ENCODE measurements around the gene MAST3. TPM values are rescaled to one million over a fixed set of nuclear protein-coding genes. Genes with fewer than 3 reads are reported as not detected.
A peak's percentile ranks its signal among the peaks of the same experiment; 100 is the strongest.
"Not testable (repeated sequence)": the region's sequence is repeated elsewhere in the genome, so short reads cannot be mapped to it uniquely, and the experiment has no call there.

Gene MAST3
- total RNA-seq, 1 experiment from 2014 or later: 14.2 TPM

DNA sequence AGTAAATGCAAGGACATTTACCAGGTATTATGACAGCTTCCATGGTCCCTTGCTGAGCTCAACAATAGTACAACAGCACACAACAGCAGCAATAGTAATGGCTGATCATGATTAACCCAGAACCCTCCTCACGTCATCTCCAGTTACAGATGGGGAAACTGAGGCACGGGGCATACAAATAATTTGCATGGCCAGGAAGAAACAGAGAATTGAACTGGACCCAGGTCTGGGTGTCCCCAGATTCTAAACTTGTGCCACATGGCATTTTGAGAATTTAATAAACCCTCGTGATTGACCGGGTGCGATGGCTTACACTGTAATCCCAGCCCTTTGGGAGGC is 7.2 kb downstream of the MAST3 start:
- no peaks in the 10 kb centered on the region for H3K27me3 ChIP-seq (ENCODE audit: insufficient read depth, low read length)
- TF ChIP-seq, protein P1, sequence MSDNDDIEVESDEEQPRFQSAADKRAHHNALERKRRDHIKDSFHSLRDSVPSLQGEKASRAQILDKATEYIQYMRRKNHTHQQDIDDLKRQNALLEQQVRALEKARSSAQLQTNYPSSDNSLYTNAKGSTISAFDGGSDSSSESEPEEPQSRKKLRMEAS (IDR thresholded peaks at IDR 0.05): no peak
- TF ChIP-seq POLR2AphosphoS5 (IDR thresholded peaks at IDR 0.05; ENCODE audit: low read depth, low read length): no peak
- TF ChIP-seq, protein P2, sequence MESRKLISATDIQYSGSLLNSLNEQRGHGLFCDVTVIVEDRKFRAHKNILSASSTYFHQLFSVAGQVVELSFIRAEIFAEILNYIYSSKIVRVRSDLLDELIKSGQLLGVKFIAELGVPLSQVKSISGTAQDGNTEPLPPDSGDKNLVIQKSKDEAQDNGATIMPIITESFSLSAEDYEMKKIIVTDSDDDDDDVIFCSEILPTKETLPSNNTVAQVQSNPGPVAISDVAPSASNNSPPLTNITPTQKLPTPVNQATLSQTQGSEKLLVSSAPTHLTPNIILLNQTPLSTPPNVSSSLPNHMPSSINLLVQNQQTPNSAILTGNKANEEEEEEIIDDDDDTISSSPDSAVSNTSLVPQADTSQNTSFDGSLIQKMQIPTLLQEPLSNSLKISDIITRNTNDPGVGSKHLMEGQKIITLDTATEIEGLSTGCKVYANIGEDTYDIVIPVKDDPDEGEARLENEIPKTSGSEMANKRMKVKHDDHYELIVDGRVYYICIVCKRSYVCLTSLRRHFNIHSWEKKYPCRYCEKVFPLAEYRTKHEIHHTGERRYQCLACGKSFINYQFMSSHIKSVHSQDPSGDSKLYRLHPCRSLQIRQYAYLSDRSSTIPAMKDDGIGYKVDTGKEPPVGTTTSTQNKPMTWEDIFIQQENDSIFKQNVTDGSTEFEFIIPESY (IDR thresholded peaks at IDR 0.05; ENCODE audit: extremely low read depth, insufficient replicate concordance, low read length): no peak
- no peak for TF ChIP-seq EZH2 (IDR thresholded peaks at IDR 0.05)
- TF ChIP-seq EZH2phosphoT487 (IDR thresholded peaks at IDR 0.05; ENCODE audit: borderline replicate concordance): no peak
- no peak for TF ChIP-seq RAD21 (IDR thresholded peaks at IDR 0.05; ENCODE audit: low read depth)
- TF ChIP-seq, protein P3, sequence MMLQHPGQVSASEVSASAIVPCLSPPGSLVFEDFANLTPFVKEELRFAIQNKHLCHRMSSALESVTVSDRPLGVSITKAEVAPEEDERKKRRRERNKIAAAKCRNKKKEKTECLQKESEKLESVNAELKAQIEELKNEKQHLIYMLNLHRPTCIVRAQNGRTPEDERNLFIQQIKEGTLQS (IDR thresholded peaks at IDR 0.05): no peak
- TF ChIP-seq SP1 (IDR thresholded peaks at IDR 0.05; ENCODE audit: low read depth): no peak
- no peak for TF ChIP-seq CBX3 (IDR thresholded peaks at IDR 0.05; ENCODE audit: low read depth)
- no peak for TF ChIP-seq SIN3A (IDR thresholded peaks at IDR 0.05; ENCODE audit: low read depth)
- TF ChIP-seq SRF (IDR thresholded peaks at IDR 0.05; ENCODE audit: low read depth): no peak
- TF ChIP-seq CEBPB (IDR thresholded peaks at IDR 0.05; ENCODE audit: low read depth): no peak
- TF ChIP-seq, protein P4, sequence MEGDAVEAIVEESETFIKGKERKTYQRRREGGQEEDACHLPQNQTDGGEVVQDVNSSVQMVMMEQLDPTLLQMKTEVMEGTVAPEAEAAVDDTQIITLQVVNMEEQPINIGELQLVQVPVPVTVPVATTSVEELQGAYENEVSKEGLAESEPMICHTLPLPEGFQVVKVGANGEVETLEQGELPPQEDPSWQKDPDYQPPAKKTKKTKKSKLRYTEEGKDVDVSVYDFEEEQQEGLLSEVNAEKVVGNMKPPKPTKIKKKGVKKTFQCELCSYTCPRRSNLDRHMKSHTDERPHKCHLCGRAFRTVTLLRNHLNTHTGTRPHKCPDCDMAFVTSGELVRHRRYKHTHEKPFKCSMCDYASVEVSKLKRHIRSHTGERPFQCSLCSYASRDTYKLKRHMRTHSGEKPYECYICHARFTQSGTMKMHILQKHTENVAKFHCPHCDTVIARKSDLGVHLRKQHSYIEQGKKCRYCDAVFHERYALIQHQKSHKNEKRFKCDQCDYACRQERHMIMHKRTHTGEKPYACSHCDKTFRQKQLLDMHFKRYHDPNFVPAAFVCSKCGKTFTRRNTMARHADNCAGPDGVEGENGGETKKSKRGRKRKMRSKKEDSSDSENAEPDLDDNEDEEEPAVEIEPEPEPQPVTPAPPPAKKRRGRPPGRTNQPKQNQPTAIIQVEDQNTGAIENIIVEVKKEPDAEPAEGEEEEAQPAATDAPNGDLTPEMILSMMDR (IDR thresholded peaks at IDR 0.05 in 2 of 3, conservative IDR thresholded peaks at IDR 0.05 in 1 of 3; ENCODE audit: borderline replicate concordance in 1 of 3, insufficient read depth in 1 of 3, low read depth in 2 of 3, low read length in 2 of 3): no peak
- no peak for TF ChIP-seq EGR1 (IDR thresholded peaks at IDR 0.05; ENCODE audit: low read depth)
- TF ChIP-seq ZFX (IDR thresholded peaks at IDR 0.05): no peak
- TF ChIP-seq YY1 (IDR thresholded peaks at IDR 0.05; ENCODE audit: extremely low read depth, insufficient replicate concordance, low read depth, low read length): no peak
- H3K36me3 ChIP-seq (ENCODE audit: control insufficient read depth in 1 of 2, insufficient read depth in 2 of 2, low read length in 2 of 2): no peaks in the 10 kb centered on the region
- RAD21 ChIA-PET (ENCODE audit: low non-redundant PET in 1 of 2, low total read pairs in 2 of 2, uncharacterized antibody in 2 of 2, unreplicated experiment in 2 of 2): no interaction called here
- H3K4me3 ChIP-seq (replicated peaks in 1 of 2; ENCODE audit: low read depth in 1 of 2, low read length in 2 of 2): peak overlapping the region; percentile 30 to 49
- POLR2A ChIA-PET: no interaction called here
- H3K4me2 ChIP-seq (ENCODE audit: low read length): peak overlapping the region; percentile 74
- DNase-seq (ENCODE audit: low read depth, low spot score) (no peak), ATAC-seq (no peak)
- intact Hi-C loops (cut with micrococcal nuclease): no loop called here
- no peaks in the 10 kb centered on the region for H3K9me2 ChIP-seq (ENCODE audit: insufficient read depth)
- peaks cover 13 to 22% of the 10 kb centered on the region in 2 experiments for H3K4me1 ChIP-seq (ENCODE audit: control insufficient read depth in 1 of 2, insufficient read depth in 2 of 2, low read length in 2 of 2)
- no TSS peak for BruUV-seq (replicated peaks)
- no peaks in the 10 kb centered on the region for H3K79me2 ChIP-seq (ENCODE audit: insufficient read depth, low read length)
- no peaks in the 10 kb centered on the region for H4K20me1 ChIP-seq (ENCODE audit: insufficient read depth)
- no peaks in the 10 kb centered on the region for H3K9me3 ChIP-seq (ENCODE audit: control insufficient read depth in 1 of 2, insufficient read depth in 1 of 2, low read depth in 1 of 2, low read length in 2 of 2)
- H3K27ac ChIP-seq (ENCODE audit: low read depth, low read length): no peak overlapping the region; the same call in 1 of the 2 replicates
- peak overlapping the region; percentile 35; the same call in 1 of the 2 replicates for H3K9ac ChIP-seq (ENCODE audit: low read length)
- no peak overlapping the region for H2AFZ ChIP-seq (ENCODE audit: low read depth, low read length, poor library complexity, severe bottlenecking)
- CTCF ChIA-PET: no interaction called here

DNA sequence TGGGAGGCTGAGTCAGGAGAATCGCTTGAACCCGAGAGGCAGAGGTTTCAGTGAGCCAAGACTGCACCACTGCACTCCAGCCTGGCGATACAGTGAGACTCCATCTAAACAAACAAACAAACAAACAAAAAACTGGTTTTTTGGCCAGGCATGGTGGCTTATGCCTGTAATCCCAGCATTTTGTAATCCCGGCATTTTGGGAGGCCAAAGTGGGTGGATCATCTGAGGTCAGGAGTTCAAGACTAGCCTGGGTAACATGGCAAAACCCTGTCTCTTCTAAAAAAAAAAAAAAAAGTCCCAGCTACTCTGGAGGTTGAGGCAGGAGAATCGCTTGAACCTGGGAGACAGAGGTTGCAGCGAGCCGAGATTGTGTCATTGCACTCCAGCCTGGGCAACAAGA is 7.7 kb downstream of the MAST3 start:
- not testable (repeated sequence) for H3K36me3 ChIP-seq (ENCODE audit: control insufficient read depth in 1 of 2, insufficient read depth in 2 of 2, low read length in 2 of 2)

More for the DNA sequence above, 7.7 kb downstream of the MAST3 start:
- H3K9me3 ChIP-seq (ENCODE audit: control insufficient read depth in 1 of 2, insufficient read depth in 1 of 2, low read depth in 1 of 2, low read length in 2 of 2); CTCF ChIA-PET; DNase-seq (ENCODE audit: low read depth, low spot score); H3K9me2 ChIP-seq (ENCODE audit: insufficient read depth); H3K27ac ChIP-seq (ENCODE audit: low read depth, low read length); H3K79me2 ChIP-seq (ENCODE audit: insufficient read depth, low read length); H3K9ac ChIP-seq (ENCODE audit: low read length); BruUV-seq (replicated peaks); ATAC-seq; POLR2A ChIA-PET; H2AFZ ChIP-seq (ENCODE audit: low read depth, low read length, poor library complexity, severe bottlenecking); intact Hi-C loops (cut with micrococcal nuclease); RAD21 ChIA-PET (ENCODE audit: low non-redundant PET in 1 of 2, low total read pairs in 2 of 2, uncharacterized antibody in 2 of 2, unreplicated experiment in 2 of 2); H3K27me3 ChIP-seq (ENCODE audit: insufficient read depth, low read length); H3K4me3 ChIP-seq (replicated peaks in 1 of 2; ENCODE audit: low read depth in 1 of 2, low read length in 2 of 2); H4K20me1 ChIP-seq (ENCODE audit: insufficient read depth): not testable (repeated sequence)
- Histone ChIP-seq H3K4me1 (ENCODE audit: control insufficient read depth in 1 of 2, insufficient read depth in 2 of 2, low read length in 2 of 2) (peaks cover 13 to 25% of the 10 kb centered on the region in 2 experiments), H3K4me2 (ENCODE audit: low read length) (0 out of 2 replicates have a peak overlapping the region, but pooled peaks have one; percentile 74)

All from HCT116 (cell line).